HepG2 (cell line): ENCODE data around the gene ATP9A. TPM values are rescaled to one million over a fixed set of nuclear protein-coding genes. Genes with fewer than 3 reads are reported as not detected.
A peak's percentile ranks its signal among the peaks of the same experiment; 100 is the strongest.

Source experiments
- BORCS8-MEF2B ChIP-seq: sonication (generic); formaldehyde crosslinking; IDR thresholded peaks from 2 replicates; pipeline ENCODE4 v1.8.0; 2022; ENCODE audit warnings: mild to moderate bottlenecking, missing genetic modification reagents
- DNMT1 ChIP-seq: sonication (generic); formaldehyde crosslinking; IDR thresholded peaks from 2 replicates; pipeline ENCODE4 v1.5.1; 2020; ENCODE audit warnings: mild to moderate bottlenecking, missing genetic modification reagents
- KAT8 ChIP-seq: IDR thresholded peaks from 2 replicates; pipeline ENCODE4 v1.6.1; 2016; ENCODE audit warnings: missing genetic modification reagents, missing compliant biosample characterization
- RARA ChIP-seq: IDR thresholded peaks from 2 replicates; pipeline ENCODE4 v1.6.1; 2016; ENCODE audit warnings: missing genetic modification reagents, missing compliant biosample characterization
- XRCC5 ChIP-seq: fragments of 200-400 bp; formaldehyde crosslinking; optimal IDR thresholded peaks from 2 replicates; pipeline ENCODE3; 2017; ENCODE audit warnings: mild to moderate bottlenecking, low read length
- ZBTB10 ChIP-seq: sonication (generic); formaldehyde crosslinking; IDR thresholded peaks from 2 replicates; pipeline ENCODE4 v1.4.0; 2020; ENCODE audit warnings: missing genetic modification reagents, borderline replicate concordance
- ZFX ChIP-seq: sonication (generic); formaldehyde crosslinking; IDR thresholded peaks from 2 replicates; pipeline ENCODE4 v1.4.0; 2020; ENCODE audit warnings: mild to moderate bottlenecking, low read depth, missing genetic modification reagents, moderate library complexity
- ZKSCAN8 ChIP-seq: IDR thresholded peaks from 2 replicates; pipeline ENCODE4 v1.6.1; 2016; ENCODE audit warnings: borderline replicate concordance, missing genetic modification reagents, missing compliant biosample characterization
- ZNF124 ChIP-seq: sonication (generic); formaldehyde crosslinking; IDR thresholded peaks from 2 replicates; pipeline ENCODE4 v1.4.0; 2020; ENCODE audit warnings: missing genetic modification reagents
- ZNF205 ChIP-seq: IDR thresholded peaks from 2 replicates; pipeline ENCODE4 v1.6.1; 2018; ENCODE audit warnings: missing biosample characterization, missing genetic modification reagents
- ZNF407 ChIP-seq: sonication (generic); formaldehyde crosslinking; IDR thresholded peaks from one replicate; pipeline ENCODE4 v1.5.1; 2020; ENCODE audit warnings: mild to moderate bottlenecking, missing genetic modification reagents; ENCODE audit errors: not compliant biosample characterization
- ZNF691 ChIP-seq: sonication (generic); formaldehyde crosslinking; IDR thresholded peaks from 2 replicates; pipeline ENCODE4 v1.4.0; 2020; ENCODE audit warnings: missing genetic modification reagents, low read depth, mild to moderate bottlenecking, borderline replicate concordance
- ZNF788 ChIP-seq: sonication (generic); formaldehyde crosslinking; IDR thresholded peaks from 2 replicates; pipeline ENCODE4 v1.5.0; 2020; ENCODE audit warnings: mild to moderate bottlenecking, missing genetic modification reagents, borderline replicate concordance
- ZSCAN21 ChIP-seq: sonication (generic); formaldehyde crosslinking; IDR thresholded peaks from 2 replicates; pipeline ENCODE4 v1.8.0; 2022; ENCODE audit warnings: mild to moderate bottlenecking, missing genetic modification reagents, moderate library complexity, borderline replicate concordance
- polyA plus RNA-seq, 8 experiments: library from polyadenylated mRNA; depleted of rRNA in 3 of 8; stranded (reverse) in 7 of 8; unstranded in 1 of 8; fragments of >200 nt; fragmentation: Illumina TruSeq in 4 of 8; extraction: Trizol in 4 of 8; gene quantifications; 2 replicates each; pipeline versions ENCODE4 v1.2.1 to v1.2.3, GENCODE V29; 2011 to 2016; ENCODE audit warnings: low read depth in 4 of 8, missing spikeins in 1 of 8, mixed read lengths in 1 of 8; ENCODE audit not compliant: insufficient read depth in 1 of 8
- total RNA-seq, 5 experiments: library from RNA; depleted of rRNA; stranded (reverse); fragments of >200 nt; fragmentation: Illumina TruSeq; extraction: Trizol; gene quantifications; 2 replicates each; pipeline ENCODE4 v1.2.3, GENCODE V29; 2016; ENCODE audit warnings: low read depth in 1 of 5
- TF ChIP-seq, protein P1 (sequence below): sonication (generic); formaldehyde crosslinking; IDR thresholded peaks from 2 replicates; pipeline ENCODE4 v1.9.0; 2022; ENCODE audit warnings: missing genetic modification reagents, mild to moderate bottlenecking, borderline replicate concordance

Gene ATP9A
- total and polyA plus RNA-seq, 2 of the 13 experiments (the other 11 are each of a cell fraction or from before 2014, with no cell fraction given), result 11.8 to 18.5 TPM

GRCh38 chr20:51712501-51713212 is 55.5 kb downstream of the ATP9A start (continued):
- TF ChIP-seq DNMT1 (CRISPR knock-in tag) (peak; percentile 63; the same call in 1 of the 2 replicates), XRCC5 (peak; percentile 56), ZKSCAN8 (0 out of 2 replicates have a peak, but pooled peaks have one; percentile 2), ZSCAN21 (CRISPR knock-in tag) (no peak), ZNF691 (no peak), ZNF788 (CRISPR knock-in tag) (no peak), BORCS8-MEF2B (CRISPR knock-in tag) (0 out of 2 replicates have a peak, but pooled peaks have one; percentile 14), ZFX (CRISPR knock-in tag) (peak; percentile 60), ZBTB10 (no peak), KAT8 (0 out of 2 replicates have a peak, but pooled peaks have one; percentile 19), RARA (CRISPR knock-in tag) (0 out of 2 replicates have a peak, but pooled peaks have one; percentile 27), ZNF407 (CRISPR knock-in tag) (peak; percentile 29), ZNF124 (CRISPR knock-in tag) (no peak), ZNF205 (CRISPR knock-in tag) (no peak)
- TF ChIP-seq, protein P1, sequence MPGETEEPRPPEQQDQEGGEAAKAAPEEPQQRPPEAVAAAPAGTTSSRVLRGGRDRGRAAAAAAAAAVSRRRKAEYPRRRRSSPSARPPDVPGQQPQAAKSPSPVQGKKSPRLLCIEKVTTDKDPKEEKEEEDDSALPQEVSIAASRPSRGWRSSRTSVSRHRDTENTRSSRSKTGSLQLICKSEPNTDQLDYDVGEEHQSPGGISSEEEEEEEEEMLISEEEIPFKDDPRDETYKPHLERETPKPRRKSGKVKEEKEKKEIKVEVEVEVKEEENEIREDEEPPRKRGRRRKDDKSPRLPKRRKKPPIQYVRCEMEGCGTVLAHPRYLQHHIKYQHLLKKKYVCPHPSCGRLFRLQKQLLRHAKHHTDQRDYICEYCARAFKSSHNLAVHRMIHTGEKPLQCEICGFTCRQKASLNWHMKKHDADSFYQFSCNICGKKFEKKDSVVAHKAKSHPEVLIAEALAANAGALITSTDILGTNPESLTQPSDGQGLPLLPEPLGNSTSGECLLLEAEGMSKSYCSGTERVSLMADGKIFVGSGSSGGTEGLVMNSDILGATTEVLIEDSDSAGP (CRISPR knock-in tag), result peak; percentile 70; the same call in 1 of the 2 replicates
